HG02852 (cell line): Measurements from ENCODE around the gene LPIN1.
"Not testable (repeated sequence)": the region's sequence is repeated elsewhere in the genome, so short reads cannot be mapped to it uniquely, and the experiment has no call there.

Experiments used
- ATAC-seq: cut with Tn5 transposase; IDR thresholded peaks from one replicate; pipeline ENCODE4 v1.9.1; 2021; ENCODE audit warnings: mild to moderate bottlenecking, moderate library complexity; ENCODE audit not compliant: unreplicated experiment

The LPIN1 gene

GRCh38 chr2:11743846-11744553 lies 2.4 kb upstream of the LPIN1 start:
- ATAC-seq, result peak; percentile 55

GRCh38 chr2:11744631-11745394 lies 1.6 kb upstream of the LPIN1 start:
- ATAC-seq, result no peak

GRCh38 chr2:11745613-11746375 lies 638 bp upstream of the LPIN1 start:
- no peak for ATAC-seq

- ATAC-seq, result peak; percentile 18
These were observed 501 bp downstream of the LPIN1 start for GRCh38 chr2:11746807-11747459.

- no peak for ATAC-seq
These were observed 1.8 kb downstream of the LPIN1 start for GRCh38 chr2:11748018-11748860.

GRCh38 chr2:11748861-11749645 lies 2.6 kb downstream of the LPIN1 start:
- ATAC-seq, result no peak

GRCh38 chr2:11749646-11750349 lies 3.4 kb downstream of the LPIN1 start:
- peak; percentile 8 for ATAC-seq

- peak; percentile 28 for ATAC-seq
These were observed 4.0 kb downstream of the LPIN1 start for GRCh38 chr2:11750422-11750821.

GRCh38 chr2:11750917-11751316 lies 4.5 kb downstream of the LPIN1 start:
- no peak for ATAC-seq

GRCh38 chr2:11752906-11753305 lies 6.5 kb downstream of the LPIN1 start:
- ATAC-seq, result no peak

- ATAC-seq, result peak; percentile 81
These were observed 7.0 kb downstream of the LPIN1 start for GRCh38 chr2:11753452-11753885.

- ATAC-seq, result peak; percentile 28
These were observed 7.7 kb downstream of the LPIN1 start for GRCh38 chr2:11753886-11754699.

GRCh38 chr2:11754700-11755015 lies 8.2 kb downstream of the LPIN1 start:
- no peak for ATAC-seq

- no peak for ATAC-seq
These were observed 10.7 kb downstream of the LPIN1 start for GRCh38 chr2:11757101-11757500.

GRCh38 chr2:11758187-11758586 lies 11.8 kb downstream of the LPIN1 start:
- no peak for ATAC-seq

- ATAC-seq, result no peak
These were observed 12.2 kb downstream of the LPIN1 start for GRCh38 chr2:11758647-11759046.

- not testable (repeated sequence) for ATAC-seq
These were observed 12.9 kb downstream of the LPIN1 start for GRCh38 chr2:11759182-11759975.
